ENCODE measurements around the gene JAG1. TPM values are rescaled to one million over a fixed set of nuclear protein-coding genes. Genes with fewer than 3 reads are reported as not detected.

Gene JAG1
- polyA plus RNA-seq, 1 donor (not counting 4 experiments of a cell fraction or from before 2014, with no cell fraction given): 84.2 TPM

- dilution Hi-C loops (cut with MboI; ENCODE audit: extremely low pct_ligation_motif_present, low sequenced_read_pairs): no loop called here
- H3K27me3 ChIP-seq (ENCODE audit: control insufficient read depth, extremely low read depth, insufficient read depth, low read length): no peaks in the 10 kb centered on the region
- peaks cover 93% of the 10 kb centered on the region for H3K79me2 ChIP-seq (ENCODE audit: control insufficient read depth, insufficient read depth, low read length)
- H3K9ac ChIP-seq (ENCODE audit: control insufficient read depth, extremely low read depth, insufficient read depth, low read length): peak overlapping the region; percentile 38
- FAIRE-seq (no peak), DNase-seq (ENCODE audit: low read depth, low spot score) (no peak)
- H3K27ac ChIP-seq (ENCODE audit: control insufficient read depth, insufficient read depth, low read length): peak overlapping the region; percentile 75
- H3K9me3 ChIP-seq (ENCODE audit: control insufficient read depth, low read depth, low read length): no peaks in the 10 kb centered on the region
- peaks cover 54 to 90% of the 10 kb centered on the region in 2 experiments for H3K36me3 ChIP-seq (ENCODE audit: control insufficient read depth in 2 of 2, extremely low read depth in 1 of 2, insufficient read depth in 2 of 2, low read length in 2 of 2)
- no peak overlapping the region for H3K4me2 ChIP-seq (ENCODE audit: control insufficient read depth, extremely low read depth, insufficient read depth, low read depth, low read length)
- no peak overlapping the region for H2AFZ ChIP-seq (ENCODE audit: control insufficient read depth, low read length)
- peaks cover 47% of the 10 kb centered on the region for H4K20me1 ChIP-seq (ENCODE audit: control insufficient read depth, extremely low read depth, insufficient read depth, low read length)
- peaks cover 4% of the 10 kb centered on the region for H3K9me1 ChIP-seq (ENCODE audit: control insufficient read depth, extremely low read depth, insufficient read depth, low read length)
- H3K4me1 ChIP-seq (ENCODE audit: control insufficient read depth, extremely low read depth, insufficient read depth, low read length): peaks cover 58% of the 10 kb centered on the region
- no peak overlapping the region for H3K4me3 ChIP-seq (ENCODE audit: control insufficient read depth in 2 of 3, extremely low read depth in 1 of 3, insufficient read depth in 2 of 3, low read depth in 1 of 3, low read length in 3 of 3)
- TF ChIP-seq EZH2 (IDR thresholded peaks at IDR 0.05; ENCODE audit: low read length) (no peak), CTCF (optimal IDR thresholded peaks at IDR 0.05 in 1 of 3, IDR thresholded peaks at IDR 0.05 in 1 of 3, conservative IDR thresholded peaks at IDR 0.05 in 1 of 3; ENCODE audit: extremely low read depth in 1 of 3, insufficient read depth in 2 of 3, low read length in 3 of 3) (no peak)
Observed at GRCh38 chr20:10652660-10653261, 21.0 kb downstream of the JAG1 start.

- Histone ChIP-seq H2AFZ (ENCODE audit: control insufficient read depth, low read length) (no peak overlapping the region), H3K4me1 (ENCODE audit: control insufficient read depth, extremely low read depth, insufficient read depth, low read length) (peaks cover 52% of the 10 kb centered on the region), H3K9ac (ENCODE audit: control insufficient read depth, extremely low read depth, insufficient read depth, low read length) (no peak overlapping the region), H3K36me3 (ENCODE audit: control insufficient read depth in 2 of 2, extremely low read depth in 1 of 2, insufficient read depth in 2 of 2, low read length in 2 of 2) (peaks cover 57 to 90% of the 10 kb centered on the region in 2 experiments), H3K9me1 (ENCODE audit: control insufficient read depth, extremely low read depth, insufficient read depth, low read length) (peaks cover 4% of the 10 kb centered on the region), H3K4me3 (ENCODE audit: control insufficient read depth in 2 of 3, extremely low read depth in 1 of 3, insufficient read depth in 2 of 3, low read depth in 1 of 3, low read length in 3 of 3) (no peak overlapping the region), H3K9me3 (ENCODE audit: control insufficient read depth, low read depth, low read length) (no peaks in the 10 kb centered on the region), H3K4me2 (ENCODE audit: control insufficient read depth, extremely low read depth, insufficient read depth, low read depth, low read length) (no peak overlapping the region), H3K27me3 (ENCODE audit: control insufficient read depth, extremely low read depth, insufficient read depth, low read length) (no peaks in the 10 kb centered on the region), H3K27ac (ENCODE audit: control insufficient read depth, insufficient read depth, low read length) (peak overlapping the region; percentile 75), H4K20me1 (ENCODE audit: control insufficient read depth, extremely low read depth, insufficient read depth, low read length) (peaks cover 48% of the 10 kb centered on the region), H3K79me2 (ENCODE audit: control insufficient read depth, insufficient read depth, low read length) (peaks cover 91% of the 10 kb centered on the region)
- no peak for FAIRE-seq
- dilution Hi-C loops (cut with MboI; ENCODE audit: extremely low pct_ligation_motif_present, low sequenced_read_pairs): no loop called here
- no peak for DNase-seq (ENCODE audit: low read depth, low spot score)
- TF ChIP-seq CTCF (optimal IDR thresholded peaks at IDR 0.05 in 1 of 3, IDR thresholded peaks at IDR 0.05 in 1 of 3, conservative IDR thresholded peaks at IDR 0.05 in 1 of 3; ENCODE audit: extremely low read depth in 1 of 3, insufficient read depth in 2 of 3, low read length in 3 of 3): no peak
- no peak for TF ChIP-seq EZH2 (IDR thresholded peaks at IDR 0.05; ENCODE audit: low read length)
Observed at GRCh38 chr20:10652185-10652584, 21.6 kb downstream of the JAG1 start.
